Spleen (tissue), 7 donors: Measurements from ENCODE around the gene SIPA1L3.

Experiments used
- CTCF ChIP-seq, 11 experiments: fragments of 200-600 bp in 7 of 11; fragments of 450-650 bp in 4 of 11; sonication (generic) in 4 of 11; IDR thresholded peaks in 8 of 11; conservative IDR thresholded peaks in 3 of 11; 1 replicate in 7 of 11; 2 replicates in 4 of 11; pipeline versions ENCODE4 v1.4.0 to v1.8.0; 2016 to 2021; ENCODE audit warnings: antibody characterized with exemption in 11 of 11, inconsistent platforms in 4 of 11, mild to moderate bottlenecking in 1 of 11
- POLR2A ChIP-seq, 3 donors: fragments of 450-650 bp; IDR thresholded peaks; one replicate each; pipeline ENCODE4 v1.5.1; 2017; ENCODE audit warnings: antibody characterized with exemption in 3 of 3, mild to moderate bottlenecking in 1 of 3
- donor health status: DM: no; HTN: no; CAD: no; lungs with moderate emphysema.
- donor health status: DM: no; HTN: no; CAD: no.
- donor health status: DM: no; HTN: no; CAD: no.

- TF ChIP-seq CTCF (IDR thresholded peaks at IDR 0.05 in 8 of 11, conservative IDR thresholded peaks at IDR 0.05 in 3 of 11): no peak
- TF ChIP-seq POLR2A (IDR thresholded peaks at IDR 0.05): no peak
These were observed 7.6 kb upstream of the SIPA1L3 start for GRCh38 chr19:37899453-37899852.
